Endothelial cell of umbilical vein (primary cell): Measurements from ENCODE around the gene HP1BP3. TPM values are rescaled to one million over a fixed set of nuclear protein-coding genes. Genes with fewer than 3 reads are reported as not detected.

ENCODE experiments used
- BruUV-seq: library from RNA; stranded (reverse); fragments of 400-500 nt; replicated peaks from 2 replicates; lab custom pipeline; 2021; lab: Mats Ljungman, UMichigan
- CTCF ChIA-PET: fragments of 300-600, 350-600 bp; sonication (Branson Sonifier 250); formaldehyde crosslinking; loops from one replicate; lab custom pipeline; 2021; ENCODE audit warnings: antibody characterized with exemption, inconsistent platforms; lab: Charles Lee
- POLR2A ChIA-PET: fragments of 300-600, 350-600 bp; sonication (Branson Sonifier 250); formaldehyde crosslinking; loops from one replicate; lab custom pipeline; 2021; ENCODE audit warnings: antibody characterized with exemption, inconsistent platforms; lab: Charles Lee
- DNase-seq: peaks from one replicate; pipeline ENCODE4 v3.0.0-alpha.2; 2011; ENCODE audit warnings: low read depth, low spot score
- FAIRE-seq: peaks from 2 replicates; lab custom pipeline; 2011; peaks lifted over from hg19 to GRCh38; lab: Jason Lieb, UNC
- H2AFZ ChIP-seq: 2 replicates; pipeline ENCODE4 v1.6.0; 2012; ENCODE audit warnings: low read depth, low read length, control low read depth, inconsistent platforms
- H3K27ac ChIP-seq: 2 replicates; pipeline ENCODE4 v1.5.1; 2011; ENCODE audit warnings: low read depth, mild to moderate bottlenecking, control low read depth, low read length, moderate library complexity; ENCODE audit not compliant: insufficient read depth
- H3K27me3 ChIP-seq, 2 experiments: 2 replicates each; pipeline versions ENCODE4 v1.6.0 to v1.6.1; 2011; ENCODE audit warnings: low read length in 2 of 2, mixed read lengths in 1 of 2; ENCODE audit not compliant: control insufficient read depth in 2 of 2, insufficient read depth in 2 of 2
- H3K36me3 ChIP-seq, 2 experiments: 2 replicates in 1 of 2; 3 replicates in 1 of 2; pipeline ENCODE4 v1.5.1; 2011; ENCODE audit warnings: low read length in 2 of 2, mild to moderate bottlenecking in 1 of 2, moderate library complexity in 1 of 2; ENCODE audit not compliant: control insufficient read depth in 2 of 2, insufficient read depth in 2 of 2; ENCODE audit errors: extremely low read depth in 1 of 2
- H3K4me1 ChIP-seq: 3 replicates; pipeline ENCODE4 v1.5.1; 2011; ENCODE audit warnings: mild to moderate bottlenecking, low read length; ENCODE audit not compliant: control insufficient read depth, insufficient read depth; ENCODE audit errors: extremely low read depth
- H3K4me2 ChIP-seq: 2 replicates; pipeline ENCODE4 v1.6.1; 2011; ENCODE audit warnings: low read length, control low read depth, mixed read lengths; ENCODE audit not compliant: insufficient read depth
- H3K4me3 ChIP-seq, 3 experiments: fragments of 200-600 bp in 1 of 3; sonication (generic), shearing (Covaris generic) in 1 of 3; replicated peaks in 1 of 3; 2 replicates each; pipeline ENCODE4 v1.5.1; 2011 to 2016; ENCODE audit warnings: control low read depth in 3 of 3, low read length in 3 of 3, mild to moderate bottlenecking in 2 of 3, inconsistent platforms in 1 of 3, low read depth in 1 of 3, moderate library complexity in 1 of 3; ENCODE audit not compliant: insufficient read depth in 1 of 3
- H3K79me2 ChIP-seq: 2 replicates; pipeline ENCODE4 v1.6.0; 2012; ENCODE audit warnings: low read length, inconsistent platforms; ENCODE audit not compliant: control insufficient read depth, insufficient read depth
- H3K9ac ChIP-seq: replicated peaks from 2 replicates; pipeline ENCODE3; 2011; ENCODE audit warnings: low read length, control low read depth; ENCODE audit not compliant: insufficient read depth; ENCODE audit errors: extremely low read depth
- H3K9me1 ChIP-seq: replicated peaks from 3 replicates; pipeline ENCODE4 v1.6.0; 2011; ENCODE audit warnings: mild to moderate bottlenecking, low read length; ENCODE audit not compliant: control insufficient read depth, insufficient read depth; ENCODE audit errors: extremely low read depth
- H3K9me3 ChIP-seq: replicated peaks from 2 replicates; pipeline ENCODE4 v1.5.1; 2012; ENCODE audit warnings: low read length, inconsistent platforms; ENCODE audit not compliant: control insufficient read depth, insufficient read depth
- H4K20me1 ChIP-seq: replicated peaks from 2 replicates; pipeline ENCODE3; 2011; ENCODE audit warnings: mild to moderate bottlenecking, low read length; ENCODE audit not compliant: control insufficient read depth, insufficient read depth; ENCODE audit errors: extremely low read depth
- EZH2 ChIP-seq: IDR thresholded peaks from 2 replicates; pipeline ENCODE4 v1.6.1; 2012; ENCODE audit warnings: borderline replicate concordance, low read depth, mild to moderate bottlenecking, moderate library complexity, low read length, inconsistent platforms; ENCODE audit not compliant: severe bottlenecking
- FOS ChIP-seq: IDR thresholded peaks from 2 replicates; pipeline ENCODE4 v1.6.1; 2011; ENCODE audit warnings: mild to moderate bottlenecking, low read length, moderate library complexity, borderline replicate concordance; ENCODE audit not compliant: insufficient read depth
- GATA2 ChIP-seq: IDR thresholded peaks from 2 replicates; pipeline ENCODE4 v1.7.0; 2011; ENCODE audit warnings: low read depth, mild to moderate bottlenecking, moderate library complexity, mixed read lengths, low read length; ENCODE audit not compliant: insufficient read length, insufficient read depth
- JUN ChIP-seq: IDR thresholded peaks from 2 replicates; pipeline ENCODE4 v1.6.1; 2011; ENCODE audit warnings: borderline replicate concordance, low read depth; ENCODE audit not compliant: insufficient read length, insufficient read depth
- MYC ChIP-seq: IDR thresholded peaks from one replicate; pipeline ENCODE4 v1.6.1; 2011; ENCODE audit warnings: mild to moderate bottlenecking, low read depth, low read length
- POLR2A ChIP-seq: IDR thresholded peaks from 2 replicates; pipeline ENCODE4 v1.6.1; 2012; ENCODE audit warnings: low read depth, mild to moderate bottlenecking, control low read depth, low read length
- POLR2AphosphoS5 ChIP-seq: IDR thresholded peaks from 2 replicates; pipeline ENCODE4 v1.6.1; 2012; ENCODE audit warnings: low read depth, mild to moderate bottlenecking, control low read depth, low read length, moderate library complexity; ENCODE audit not compliant: insufficient read depth
- dilution Hi-C: fragments of 300-500 bp; cut with MboI; formaldehyde crosslinking; loops from one replicate; pipeline ENCODE4 v1.15.0; 2019; ENCODE audit warnings: low sequenced_read_pairs; ENCODE audit not compliant: extremely low pct_ligation_motif_present
- intact Hi-C: fragments of 100-400 bp; cut with micrococcal nuclease; formaldehyde crosslinking; loops from one replicate; pipeline ENCODE4 v1.10.0; 2022
- polyA plus RNA-seq, 4 experiments: library from polyadenylated mRNA; depleted of rRNA in 3 of 4; stranded (reverse) in 3 of 4; unstranded in 1 of 4; fragments of >200 nt; gene quantifications; 2 replicates each; pipeline versions ENCODE4 v1.2.1 to v1.2.3, GENCODE V29; 2011 to 2012; ENCODE audit warnings: missing spikeins in 1 of 4
- total RNA-seq: library from RNA; stranded (reverse); gene quantifications from 2 replicates; pipeline ENCODE4 v1.2.3, GENCODE V29; 2021
- TF ChIP-seq, protein P1 (sequence below): IDR thresholded peaks from 2 replicates; pipeline ENCODE4 v1.6.1; 2011; ENCODE audit not compliant: insufficient read depth, insufficient read length

The HP1BP3 gene
- total and polyA plus RNA-seq, 2 donors (not counting 3 experiments of a cell fraction or from before 2014, with no cell fraction given) = 87.2 to 231 TPM

DNA sequence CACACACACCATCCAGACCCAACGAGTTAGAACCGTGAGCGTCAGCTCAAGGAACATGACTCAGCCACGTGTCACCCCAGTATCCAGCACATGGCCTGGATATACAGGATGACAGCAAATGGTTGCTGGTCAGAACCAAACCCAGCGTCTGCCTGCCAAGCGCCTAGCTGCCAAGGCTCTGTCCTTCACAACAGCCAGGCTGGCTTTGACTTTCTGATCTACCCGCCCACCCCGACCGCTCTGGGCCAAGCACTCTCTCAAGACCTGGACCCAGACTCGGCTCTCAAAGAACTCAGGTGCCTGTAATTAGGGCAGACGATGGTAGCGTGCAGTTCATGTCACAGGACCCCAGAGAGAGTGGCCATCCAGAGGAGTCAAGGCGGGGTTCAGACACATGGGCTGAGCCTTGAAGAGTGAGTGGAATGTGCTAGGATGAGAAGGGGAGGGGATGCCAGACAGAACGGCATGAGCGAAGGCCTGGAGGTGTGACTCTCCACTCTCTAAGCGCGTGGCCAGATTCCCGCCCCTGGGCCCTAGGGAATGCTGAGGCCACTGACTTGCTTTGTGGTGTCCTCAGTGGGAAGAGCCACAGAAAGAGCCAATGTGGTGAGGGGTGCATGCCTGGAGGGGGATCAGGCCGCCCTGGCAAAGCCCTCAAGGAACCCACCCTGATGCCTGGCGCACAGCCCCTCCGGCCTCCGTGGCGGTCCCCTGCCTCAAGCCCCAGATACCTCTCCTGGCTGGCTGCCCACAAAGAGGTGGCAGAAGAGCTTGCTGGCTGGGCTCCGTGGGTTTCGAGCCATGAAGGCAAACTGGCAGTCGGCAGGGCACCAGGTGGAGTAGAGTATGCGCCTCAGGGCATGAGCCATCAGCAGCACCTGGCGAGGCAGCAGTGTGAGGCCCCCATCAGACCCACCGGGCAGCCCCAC is 61.7 kb downstream of the HP1BP3 start:
- peak; percentile 72 for FAIRE-seq
- H2AFZ ChIP-seq = no peak overlapping the region

More for the DNA sequence above, 61.7 kb downstream of the HP1BP3 start:
- Histone ChIP-seq H3K27me3 (peaks cover 0 to 9% of the 10 kb centered on the region in 2 experiments), H3K9me1 (no peaks in the 10 kb centered on the region), H3K4me2 (no peak overlapping the region), H3K4me3 (no peak overlapping the region), H3K27ac (no peak overlapping the region), H3K9ac (no peak overlapping the region), H3K36me3 (no peaks in the 10 kb centered on the region), H3K4me1 (no peaks in the 10 kb centered on the region), H4K20me1 (no peaks in the 10 kb centered on the region), H3K9me3 (no peaks in the 10 kb centered on the region), H3K79me2 (no peaks in the 10 kb centered on the region)
- TF ChIP-seq FOS = peak; percentile 75
- no peak for TF ChIP-seq EZH2
- TF ChIP-seq, protein P1, sequence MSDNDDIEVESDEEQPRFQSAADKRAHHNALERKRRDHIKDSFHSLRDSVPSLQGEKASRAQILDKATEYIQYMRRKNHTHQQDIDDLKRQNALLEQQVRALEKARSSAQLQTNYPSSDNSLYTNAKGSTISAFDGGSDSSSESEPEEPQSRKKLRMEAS = peak; percentile 71
- TF ChIP-seq GATA2 = no peak
- TF ChIP-seq POLR2A = no peak
- TF ChIP-seq MYC = peak; percentile 48
- peak; percentile 14 for TF ChIP-seq POLR2AphosphoS5
- TF ChIP-seq JUN = peak; percentile 31
- ChIA-PET CTCF (interaction anchor here (0.9 kb wide), 1 partner anchor 24 kb away, joined by 3 read pairs; no protein-coding TSS in a partner anchor), POLR2A (no interaction called here)
- BruUV-seq = no TSS peak
- dilution Hi-C loops (no loop called here), intact Hi-C loops (no loop called here)
- peak; percentile 31 for DNase-seq
